Measurements from ENCODE around the gene GATAD2B. TPM values are rescaled to one million over a fixed set of nuclear protein-coding genes. Genes with fewer than 3 reads are reported as not detected.

GATAD2B gene
- total and polyA plus RNA-seq, 7 donors, result 3.4 to 53.1 (median 34.8) TPM

DNA sequence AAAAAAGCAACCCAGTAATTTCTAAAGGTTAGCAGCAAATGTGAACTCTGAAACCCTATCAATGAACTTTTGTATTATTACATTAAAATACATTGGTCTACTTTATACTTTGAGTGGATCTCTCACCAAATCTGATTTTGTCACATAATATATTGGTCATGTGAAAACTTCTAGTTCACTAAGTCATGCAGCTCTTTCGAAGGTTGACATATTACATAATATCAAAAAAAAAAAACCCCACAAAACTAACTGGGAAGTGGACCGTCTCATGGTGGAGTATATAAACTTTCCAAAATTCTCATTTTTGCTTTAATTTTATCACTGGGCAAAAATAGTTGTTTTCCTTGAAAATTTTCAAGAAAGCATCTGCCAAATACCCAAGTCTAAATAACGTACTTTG lies 50.4 kb downstream of the GATAD2B start:
- Histone ChIP-seq H3K36me3 (ENCODE audit: insufficient read depth in 1 of 2, low read depth in 1 of 2) (no peaks in the 10 kb centered on the region), H3K27ac (no peak overlapping the region), H3K27me3 (ENCODE audit: insufficient read depth in 3 of 3, low read length in 2 of 3) (no peaks in the 10 kb centered on the region), H3K4me1 (peaks cover 6% of the 10 kb centered on the region), H3K4me3 (no peak overlapping the region), H3K9me3 (no peaks in the 10 kb centered on the region)
- no peak for DNase-seq
- no peak for ATAC-seq
- intact Hi-C loops (cut with DNase I), result no loop called here
- WGBS, 3 donors, result 51 to 64% (median 54%) methylated on average over 3 of the region's 3 CpGs
- TF ChIP-seq, protein P1, sequence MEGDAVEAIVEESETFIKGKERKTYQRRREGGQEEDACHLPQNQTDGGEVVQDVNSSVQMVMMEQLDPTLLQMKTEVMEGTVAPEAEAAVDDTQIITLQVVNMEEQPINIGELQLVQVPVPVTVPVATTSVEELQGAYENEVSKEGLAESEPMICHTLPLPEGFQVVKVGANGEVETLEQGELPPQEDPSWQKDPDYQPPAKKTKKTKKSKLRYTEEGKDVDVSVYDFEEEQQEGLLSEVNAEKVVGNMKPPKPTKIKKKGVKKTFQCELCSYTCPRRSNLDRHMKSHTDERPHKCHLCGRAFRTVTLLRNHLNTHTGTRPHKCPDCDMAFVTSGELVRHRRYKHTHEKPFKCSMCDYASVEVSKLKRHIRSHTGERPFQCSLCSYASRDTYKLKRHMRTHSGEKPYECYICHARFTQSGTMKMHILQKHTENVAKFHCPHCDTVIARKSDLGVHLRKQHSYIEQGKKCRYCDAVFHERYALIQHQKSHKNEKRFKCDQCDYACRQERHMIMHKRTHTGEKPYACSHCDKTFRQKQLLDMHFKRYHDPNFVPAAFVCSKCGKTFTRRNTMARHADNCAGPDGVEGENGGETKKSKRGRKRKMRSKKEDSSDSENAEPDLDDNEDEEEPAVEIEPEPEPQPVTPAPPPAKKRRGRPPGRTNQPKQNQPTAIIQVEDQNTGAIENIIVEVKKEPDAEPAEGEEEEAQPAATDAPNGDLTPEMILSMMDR (IDR thresholded peaks at IDR 0.05), result no peak

DNA sequence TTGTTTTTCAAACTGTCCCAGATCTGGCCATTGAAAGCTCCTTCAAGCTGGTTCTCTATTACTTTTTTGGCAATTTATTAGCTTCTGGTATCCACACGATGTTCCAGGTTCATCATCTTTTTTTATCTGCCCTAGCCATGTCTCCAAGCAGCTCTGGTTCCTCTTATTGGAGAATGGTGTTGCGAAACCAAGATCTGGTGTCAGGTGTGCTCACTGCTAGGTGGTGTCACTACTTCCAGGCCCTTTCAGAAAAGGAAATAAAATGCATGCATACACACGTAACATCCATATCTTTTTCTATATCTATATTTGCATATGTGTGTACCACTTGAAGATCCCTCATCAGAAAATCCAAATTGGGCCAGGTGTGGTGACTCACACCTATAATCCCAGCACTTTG lies 53.3 kb downstream of the GATAD2B start:
- DNase-seq, result no peak
- H3K9me3 ChIP-seq, result no peaks in the 10 kb centered on the region

DNA sequence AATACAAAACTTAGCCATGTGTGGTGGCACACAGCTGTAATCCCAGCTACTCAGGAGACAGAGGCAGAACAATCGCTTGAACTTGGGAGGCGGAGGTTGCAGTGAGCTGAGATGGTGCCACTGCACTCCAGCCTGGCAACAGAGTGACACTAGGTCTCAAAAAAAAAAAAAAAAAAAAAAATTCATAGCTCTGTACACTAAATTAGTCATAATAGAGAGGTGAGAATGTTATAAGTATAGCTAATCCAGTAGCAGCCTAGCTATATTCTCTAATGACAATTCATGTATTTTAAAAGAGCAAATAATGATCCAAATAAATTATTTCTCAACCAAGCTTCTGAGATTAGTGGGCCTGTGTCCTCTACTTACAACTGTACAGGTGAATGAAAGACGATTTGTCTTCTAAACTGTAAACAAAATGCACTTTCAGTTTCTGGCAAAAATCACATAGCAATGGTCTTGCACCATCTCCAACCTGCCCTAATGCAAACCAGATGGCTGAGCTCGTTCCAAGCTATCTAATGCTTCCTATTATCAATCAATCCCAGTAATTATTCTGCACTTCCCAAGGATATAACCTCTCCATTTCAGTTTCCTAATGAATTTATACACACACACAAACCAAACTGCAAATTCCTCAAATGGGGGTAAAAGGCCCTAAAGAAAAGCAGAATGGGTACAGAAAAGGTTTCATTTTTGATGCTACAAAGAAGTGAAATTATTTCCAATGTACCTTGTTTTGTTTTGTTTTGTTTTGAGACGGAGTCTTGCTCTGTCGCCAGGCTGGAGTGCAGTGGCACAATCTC lies 56.5 kb downstream of the GATAD2B start:
- no peak for ATAC-seq
- intact Hi-C loops (cut with DNase I), result loop anchor here in 1 of 2 donors (5.0 kb wide), 1 partner anchor 39 kb away; no protein-coding TSS in a partner anchor
- no peak overlapping the region for H3K27ac ChIP-seq

More for the DNA sequence above, 53.3 kb downstream of the GATAD2B start:
- TF ChIP-seq, protein P1 (IDR thresholded peaks at IDR 0.05), result no peak
- peaks cover 4% of the 10 kb centered on the region for H3K4me1 ChIP-seq
- WGBS, 3 donors, result 56 to 80% (median 74%) methylated on average over 3 of the region's 3 CpGs
- no peak overlapping the region for H3K27ac ChIP-seq
- intact Hi-C loops (cut with DNase I), result loop anchor here in 1 of 2 donors (5.0 kb wide), 1 partner anchor 42 kb away; no protein-coding TSS in a partner anchor
- ATAC-seq, result peak; percentile 58 to 68 (median 61)
- no peaks in the 10 kb centered on the region for H3K27me3 ChIP-seq (ENCODE audit: insufficient read depth in 3 of 3, low read length in 2 of 3)
- no peaks in the 10 kb centered on the region for H3K36me3 ChIP-seq (ENCODE audit: insufficient read depth in 1 of 2, low read depth in 1 of 2)
- no peak overlapping the region for H3K4me3 ChIP-seq

DNA sequence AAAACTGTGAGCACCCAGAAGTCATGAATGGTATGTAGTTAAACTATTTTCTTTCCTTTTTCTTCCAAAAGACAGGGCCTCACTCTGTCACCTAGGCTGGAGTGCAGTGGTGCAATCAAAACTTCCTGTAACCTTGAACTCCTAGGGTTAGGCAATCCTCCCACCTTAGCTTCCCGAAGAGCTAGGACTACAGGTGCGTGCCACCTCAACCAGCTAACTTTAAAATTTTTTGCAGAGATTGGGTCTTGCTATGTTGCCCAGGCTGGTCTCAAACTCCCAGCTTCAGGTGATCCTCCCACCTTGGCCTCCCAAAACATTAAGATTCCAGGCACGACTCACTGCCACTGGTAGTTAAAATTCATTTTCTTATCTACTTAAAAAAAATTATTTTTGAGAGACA lies 62.5 kb downstream of the GATAD2B start:
- 94 to 96% (median 94%) methylated on average over 3 of the region's 3 CpGs for WGBS, 3 donors

More for the DNA sequence above, 56.5 kb downstream of the GATAD2B start:
- Histone ChIP-seq H3K27me3 (ENCODE audit: insufficient read depth in 3 of 3, low read length in 2 of 3) (no peaks in the 10 kb centered on the region), H3K36me3 (ENCODE audit: insufficient read depth in 1 of 2, low read depth in 1 of 2) (no peaks in the 10 kb centered on the region), H3K9me3 (no peaks in the 10 kb centered on the region), H3K4me3 (no peak overlapping the region), H3K4me1 (peaks cover 4% of the 10 kb centered on the region)
- TF ChIP-seq, protein P1 (IDR thresholded peaks at IDR 0.05), result no peak
- DNase-seq, result no peak
- 73 to 81% (median 77%) methylated on average over 6 of the region's 6 CpGs for WGBS, 3 donors

More for the DNA sequence above, 62.5 kb downstream of the GATAD2B start:
- H3K27ac ChIP-seq, result no peak overlapping the region
- ATAC-seq (no peak), DNase-seq (no peak)
- no peaks in the 10 kb centered on the region for H3K27me3 ChIP-seq (ENCODE audit: insufficient read depth in 3 of 3, low read length in 2 of 3)
- H3K4me1 ChIP-seq, result peaks cover 7% of the 10 kb centered on the region
- H3K9me3 ChIP-seq, result no peaks in the 10 kb centered on the region
- H3K4me3 ChIP-seq, result no peak overlapping the region
- intact Hi-C loops (cut with DNase I), result no loop called here
- TF ChIP-seq, protein P1 (IDR thresholded peaks at IDR 0.05), result no peak
- no peaks in the 10 kb centered on the region for H3K36me3 ChIP-seq (ENCODE audit: insufficient read depth in 1 of 2, low read depth in 1 of 2)

All from psoas muscle (tissue), 8 donors.